Prostate gland (tissue), 2 donors: ENCODE results near the gene BRD3OS. TPM values are rescaled to one million over a fixed set of nuclear protein-coding genes. Genes with fewer than 3 reads are reported as not detected.

Experiments used
- DNase-seq: peaks from one replicate; pipeline ENCODE4 v3.0.0-alpha.2; 2019; ENCODE audit warnings: low spot score
- H3K27ac ChIP-seq, 2 donors: fragments of 200-600 bp; sonication (generic); 2 replicates each; pipeline ENCODE4 v1.5.1; 2017 to 2019
- H3K27me3 ChIP-seq: fragments of 200-600 bp; sonication (generic); replicated peaks from 2 replicates; pipeline ENCODE4 v1.5.1; 2019; ENCODE audit not compliant: insufficient read depth
- H3K36me3 ChIP-seq, 2 donors: fragments of 200-600 bp; sonication (generic); 1 replicate in 1 of 2; 2 replicates in 1 of 2; pipeline versions ENCODE4 v1.5.1 to v1.8.1; 2017 to 2019
- H3K4me1 ChIP-seq: fragments of 200-600 bp; sonication (generic); replicated peaks from 2 replicates; pipeline ENCODE4 v1.5.1; 2019
- H3K4me3 ChIP-seq, 2 donors: fragments of 200-600 bp; sonication (generic); 2 replicates each; pipeline ENCODE4 v1.5.1; 2017 to 2019
- H3K9me3 ChIP-seq: fragments of 200-600 bp; sonication (generic); 2 replicates; pipeline ENCODE4 v1.5.1; 2017
- CTCF ChIP-seq, 4 experiments: fragments of 200-600 bp in 2 of 4; fragments of 450-650 bp in 2 of 4; sonication (generic) in 2 of 4; IDR thresholded peaks; 1 replicate in 3 of 4; 2 replicates in 1 of 4; pipeline ENCODE4 v1.5.1; 2016 to 2019; ENCODE audit warnings: antibody characterized with exemption in 4 of 4, mild to moderate bottlenecking in 2 of 4, moderate library complexity in 2 of 4
- POLR2A ChIP-seq: fragments of 450-650 bp; IDR thresholded peaks from one replicate; pipeline ENCODE4 v1.6.1; 2016; ENCODE audit warnings: antibody characterized with exemption, mild to moderate bottlenecking
- POLR2AphosphoS5 ChIP-seq: sonication (generic); formaldehyde crosslinking; IDR thresholded peaks from one replicate; pipeline ENCODE4 v1.6.1; 2017; ENCODE audit warnings: antibody characterized with exemption
- WGBS: methylation state at CpG from one replicate; pipeline ENCODE4 v1.1.5; 2018; 5-methylcytosine and 5-hydroxymethylcytosine counted together
- intact Hi-C: fragments of 100-400 bp; cut with DNase I; formaldehyde crosslinking; loops from one replicate; pipeline ENCODE4 v1.14.2; 2022
- total RNA-seq, 2 donors: library from RNA; depleted of rRNA; stranded (reverse); fragments of >200 nt; gene quantifications; one replicate each; pipeline ENCODE4 v1.1.0, GENCODE V29; 2016

BRD3OS gene
- total RNA-seq, 2 donors from 2014 or later: 16.2 to 30.1 TPM

- Histone ChIP-seq H3K9me3 (no peaks in the 10 kb centered on the region), H3K36me3 (no peaks in the 10 kb centered on the region), H3K4me1 (no peaks in the 10 kb centered on the region), H3K27ac (peak overlapping the region in 1 of 2 donors; percentile 35), H3K4me3 (no peak overlapping the region), H3K27me3 (no peaks in the 10 kb centered on the region)
- DNase-seq: no peak
- TF ChIP-seq POLR2AphosphoS5 (no peak), CTCF (IDR thresholded peaks at IDR 0.05) (no peak), POLR2A (no peak)
- intact Hi-C loops: no loop called here
- WGBS: 81% methylated on average over 20 of the region's 22 CpGs
These were observed 45.1 kb upstream of the BRD3OS start for GRCh38 chr9:133979921-133980863.

GRCh38 chr9:133980864-133981588 is 44.3 kb upstream of the BRD3OS start:
- no peaks in the 10 kb centered on the region for H3K4me1 ChIP-seq
- DNase-seq: no peak
- intact Hi-C loops: no loop called here

DNA sequence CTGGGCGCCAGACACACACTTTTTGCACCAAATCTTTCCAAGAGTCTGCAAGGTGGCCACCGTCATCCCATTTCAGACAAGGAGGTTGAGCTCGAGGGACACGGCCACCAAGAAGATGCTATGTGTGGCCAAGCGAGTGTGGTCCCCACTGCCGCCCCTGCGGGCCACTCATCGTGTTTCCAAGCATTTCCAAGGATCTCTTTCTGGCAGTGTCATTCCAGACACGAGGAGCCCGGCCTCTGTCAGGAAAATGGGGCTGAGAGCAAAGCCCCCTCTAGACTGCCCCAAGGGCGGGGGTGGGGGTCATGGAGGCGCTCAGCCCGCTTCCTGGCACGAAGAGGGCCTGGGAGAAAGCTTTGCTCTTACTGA is 43.7 kb upstream of the BRD3OS start:
- H3K27me3 ChIP-seq: no peaks in the 10 kb centered on the region
- H3K27ac ChIP-seq: no peak overlapping the region
- WGBS: 86% methylated on average over 14 of the region's 14 CpGs
- intact Hi-C loops: no loop called here
- no peak for DNase-seq
- no peaks in the 10 kb centered on the region for H3K36me3 ChIP-seq
- no peaks in the 10 kb centered on the region for H3K9me3 ChIP-seq
- no peaks in the 10 kb centered on the region for H3K4me1 ChIP-seq
- TF ChIP-seq POLR2A (no peak), POLR2AphosphoS5 (no peak), CTCF (IDR thresholded peaks at IDR 0.05) (no peak)
- H3K4me3 ChIP-seq: no peak overlapping the region

More at GRCh38 chr9:133980864-133981588, 44.3 kb upstream of the BRD3OS start:
- no peak for TF ChIP-seq CTCF (IDR thresholded peaks at IDR 0.05)
- TF ChIP-seq POLR2AphosphoS5: no peak
- no peak for TF ChIP-seq POLR2A
- Histone ChIP-seq H3K27me3 (no peaks in the 10 kb centered on the region), H3K36me3 (no peaks in the 10 kb centered on the region), H3K4me3 (no peak overlapping the region), H3K9me3 (no peaks in the 10 kb centered on the region), H3K27ac (no peak overlapping the region)
- WGBS: 79% methylated on average over 21 of the region's 25 CpGs

GRCh38 chr9:133981958-133982681 is 43.2 kb upstream of the BRD3OS start:
- WGBS: 88% methylated on average over 27 of the region's 28 CpGs
- TF ChIP-seq POLR2A (no peak), CTCF (IDR thresholded peaks at IDR 0.05) (no peak), POLR2AphosphoS5 (no peak)
- Histone ChIP-seq H3K27me3 (no peaks in the 10 kb centered on the region), H3K36me3 (no peaks in the 10 kb centered on the region), H3K9me3 (no peaks in the 10 kb centered on the region), H3K27ac (no peak overlapping the region), H3K4me1 (no peaks in the 10 kb centered on the region), H3K4me3 (no peak overlapping the region)
- intact Hi-C loops: no loop called here
- no peak for DNase-seq
